HG03342 (cell line): Measurements from ENCODE around the gene HADHA.
A peak's percentile ranks its signal among the peaks of the same experiment; 100 is the strongest.
"Not testable (repeated sequence)": the region's sequence is repeated elsewhere in the genome, so short reads cannot be mapped to it uniquely, and the experiment has no call there.

ENCODE experiments used
- ATAC-seq: cut with Tn5 transposase; IDR thresholded peaks from one replicate; pipeline ENCODE4 v1.9.1; 2021; ENCODE audit warnings: mild to moderate bottlenecking, moderate library complexity; ENCODE audit not compliant: unreplicated experiment

The HADHA gene

GRCh38 chr2:26244309-26245230 lies at the start of gene HADHA, which contains the start of gene HADHB:
HADHA (minus strand) TSS chr2:26244632; CDS start chr2:26244596, 36 bp downstream.
HADHB (plus strand) TSS chr2:26244939; CDS start chr2:26254255, 9,316 bp downstream.
- ATAC-seq: peak; percentile 70

- no peak for ATAC-seq
Observed at GRCh38 chr2:26292646-26293045, 48.2 kb upstream of the HADHA start.

GRCh38 chr2:26290001-26290400 lies 45.6 kb upstream of the HADHA start:
- no peak for ATAC-seq

GRCh38 chr2:26285931-26286330 lies 41.5 kb upstream of the HADHA start:
- ATAC-seq: no peak

- ATAC-seq: no peak
Observed at GRCh38 chr2:26284132-26284531, 39.7 kb upstream of the HADHA start.

GRCh38 chr2:26283606-26284005 lies 39.2 kb upstream of the HADHA start:
- no peak for ATAC-seq

GRCh38 chr2:26281226-26281625 lies 36.8 kb upstream of the HADHA start:
- no peak for ATAC-seq

GRCh38 chr2:26279886-26280285 lies 35.5 kb upstream of the HADHA start:
- ATAC-seq: no peak

- ATAC-seq: no peak
Observed at GRCh38 chr2:26276484-26277227, 32.2 kb upstream of the HADHA start.

GRCh38 chr2:26274058-26274613 lies 29.7 kb upstream of the HADHA start:
- no peak for ATAC-seq

GRCh38 chr2:26273501-26273900 lies 29.1 kb upstream of the HADHA start:
- ATAC-seq: no peak

GRCh38 chr2:26270373-26270772 lies 25.9 kb upstream of the HADHA start:
- no peak for ATAC-seq

- no peak for ATAC-seq
Observed at GRCh38 chr2:26269571-26270158, 25.2 kb upstream of the HADHA start.

GRCh38 chr2:26268670-26269385 lies 24.4 kb upstream of the HADHA start:
- ATAC-seq: not testable (repeated sequence)

GRCh38 chr2:26268213-26268612 lies 23.8 kb upstream of the HADHA start:
- no peak for ATAC-seq

- not testable (repeated sequence) for ATAC-seq
Observed at GRCh38 chr2:26258836-26259235, 14.4 kb upstream of the HADHA start.

GRCh38 chr2:26255759-26256384 lies 11.4 kb upstream of the HADHA start:
- ATAC-seq: no peak

- no peak for ATAC-seq
Observed at GRCh38 chr2:26251893-26252292, 7.5 kb upstream of the HADHA start.

GRCh38 chr2:26249625-26250024 lies 5.2 kb upstream of the HADHA start:
- ATAC-seq: no peak

- no peak for ATAC-seq
Observed at GRCh38 chr2:26246818-26247217, 2.4 kb upstream of the HADHA start.
